NB4 (cell line): ENCODE measurements around the gene TMC8.

Experiments used
- CTCF ChIP-seq: IDR thresholded peaks from one replicate; pipeline ENCODE4 v1.5.1; 2012; ENCODE audit warnings: low read depth, low read length
- MAX ChIP-seq: IDR thresholded peaks from 2 replicates; pipeline ENCODE4 v1.6.1; 2011; ENCODE audit warnings: low read depth, low read length
- POLR2A ChIP-seq: IDR thresholded peaks from 2 replicates; pipeline ENCODE4 v1.6.1; 2011; ENCODE audit warnings: mild to moderate bottlenecking; ENCODE audit not compliant: insufficient read length; ENCODE audit errors: extremely low read depth

- TF ChIP-seq CTCF (no peak), MAX (no peak), POLR2A (no peak)
Observed at GRCh38 chr17:78110363-78111015, 20.1 kb upstream of the TMC8 start.
